Measurements from ENCODE around the gene LBHD2.

The LBHD2 gene

GRCh38 chr14:103104654-103105452 lies 20.8 kb downstream of the LBHD2 start:
- Histone ChIP-seq H3K4me2 (ENCODE audit: low read length) (peak overlapping the region; percentile 38), H3K4me1 (ENCODE audit: control insufficient read depth in 1 of 2, insufficient read depth in 2 of 2, low read length in 2 of 2) (peaks cover 10 to 21% of the 10 kb centered on the region in 2 experiments), H3K23ac (ENCODE audit: low read length) (no peak overlapping the region), H4K91ac (ENCODE audit: low read depth, low read length) (no peak overlapping the region), H2BK12ac (ENCODE audit: low read length) (no peak overlapping the region), H2BK120ac (ENCODE audit: insufficient read depth, low read length, poor library complexity) (no peak overlapping the region), H3K36me3 (ENCODE audit: control insufficient read depth in 1 of 2, insufficient read depth in 2 of 2, low read length in 2 of 2) (no peaks in the 10 kb centered on the region), H2BK5ac (ENCODE audit: low read depth, low read length, poor library complexity) (no peak overlapping the region), H2AK5ac (ENCODE audit: low read length) (no peak overlapping the region), H4K12ac (ENCODE audit: low read depth, low read length) (no peak overlapping the region), H3K4ac (ENCODE audit: low read depth, low read length) (no peak overlapping the region), H3K79me1 (ENCODE audit: low read length) (peaks cover 10% of the 10 kb centered on the region), H3K27me3 (ENCODE audit: insufficient read depth, low read length) (peaks cover 10% of the 10 kb centered on the region), H3K9ac (ENCODE audit: low read length) (no peak overlapping the region), H3K18ac (ENCODE audit: low read length) (no peak overlapping the region), H2AFZ (ENCODE audit: insufficient read depth, low read length, poor library complexity) (no peak overlapping the region), H3K4me3 (ENCODE audit: low read depth, low read length) (no peak overlapping the region), H3K14ac (ENCODE audit: low read length) (no peak overlapping the region), H3K79me2 (ENCODE audit: control insufficient read depth, insufficient read depth, low read length, poor library complexity) (no peaks in the 10 kb centered on the region), H3K27ac (ENCODE audit: low read depth, low read length) (no peak overlapping the region), H4K8ac (ENCODE audit: low read depth, low read length) (no peak overlapping the region), H3K9me3 (ENCODE audit: insufficient read depth, low read depth, low read length) (peaks cover 5% of the 10 kb centered on the region)
- no CpG with 5 or more reads among the region's 59 CpGs for WGBS (ENCODE audit: extremely low coverage, insufficient coverage, insufficient read length)
- peak; percentile 68 to 85 for DNase-seq

GRCh38 chr14:103105580-103106150 lies 21.7 kb downstream of the LBHD2 start:
- H3K18ac ChIP-seq (ENCODE audit: low read length) = no peak overlapping the region
- no peak overlapping the region for H4K8ac ChIP-seq (ENCODE audit: low read depth, low read length)
- H2BK5ac ChIP-seq (ENCODE audit: low read depth, low read length, poor library complexity) = no peak overlapping the region
- H4K12ac ChIP-seq (ENCODE audit: low read depth, low read length) = no peak overlapping the region
- no peak overlapping the region for H3K27ac ChIP-seq (ENCODE audit: low read depth, low read length)
- H3K9ac ChIP-seq (ENCODE audit: low read length) = no peak overlapping the region
- no peak overlapping the region for H2BK120ac ChIP-seq (ENCODE audit: insufficient read depth, low read length, poor library complexity)
- no peak overlapping the region for H3K23ac ChIP-seq (ENCODE audit: low read length)
- H2BK12ac ChIP-seq (ENCODE audit: low read length) = no peak overlapping the region
- peaks cover 14% of the 10 kb centered on the region for H3K79me1 ChIP-seq (ENCODE audit: low read length)
- peak in 1 of 2 donors; percentile 35 for DNase-seq
- H4K91ac ChIP-seq (ENCODE audit: low read depth, low read length) = peak overlapping the region; percentile 11
- H3K36me3 ChIP-seq (ENCODE audit: control insufficient read depth in 1 of 2, insufficient read depth in 2 of 2, low read length in 2 of 2) = no peaks in the 10 kb centered on the region
- peaks cover 10 to 22% of the 10 kb centered on the region in 2 experiments for H3K4me1 ChIP-seq (ENCODE audit: control insufficient read depth in 1 of 2, insufficient read depth in 2 of 2, low read length in 2 of 2)
- peaks cover 5% of the 10 kb centered on the region for H3K9me3 ChIP-seq (ENCODE audit: insufficient read depth, low read depth, low read length)
- H3K4me3 ChIP-seq (ENCODE audit: low read depth, low read length) = no peak overlapping the region
- H3K79me2 ChIP-seq (ENCODE audit: control insufficient read depth, insufficient read depth, low read length, poor library complexity) = peaks cover 2% of the 10 kb centered on the region
- no peak overlapping the region for H3K4me2 ChIP-seq (ENCODE audit: low read length)
- no peak overlapping the region for H3K4ac ChIP-seq (ENCODE audit: low read depth, low read length)
- H3K27me3 ChIP-seq (ENCODE audit: insufficient read depth, low read length) = peaks cover 10% of the 10 kb centered on the region
- no CpG with 5 or more reads among the region's 9 CpGs for WGBS (ENCODE audit: extremely low coverage, insufficient coverage, insufficient read length)
- H2AFZ ChIP-seq (ENCODE audit: insufficient read depth, low read length, poor library complexity) = no peak overlapping the region
- no peak overlapping the region for H3K14ac ChIP-seq (ENCODE audit: low read length)
- H2AK5ac ChIP-seq (ENCODE audit: low read length) = peak overlapping the region; percentile 36

DNA sequence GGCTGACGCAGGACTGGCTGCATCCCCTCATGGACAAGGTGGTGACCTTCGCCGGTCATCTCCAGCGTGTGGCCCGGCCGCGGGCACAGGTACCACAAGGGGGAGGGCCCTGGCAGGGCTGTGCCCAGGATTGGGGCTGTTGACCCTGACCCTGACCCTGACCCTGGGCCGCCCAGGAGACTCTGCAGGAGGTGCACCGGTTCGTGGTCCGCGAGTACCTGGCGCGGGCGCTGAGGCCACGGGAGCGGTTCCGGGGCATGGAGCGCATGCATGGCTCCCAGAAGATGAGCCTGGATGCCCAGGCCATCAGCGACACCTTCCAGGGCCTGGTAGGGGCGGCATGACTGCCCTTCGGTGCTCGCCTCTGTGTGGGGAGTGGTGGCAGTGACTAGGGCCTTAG lies 23.4 kb downstream of the LBHD2 start:
- no peak overlapping the region for H4K12ac ChIP-seq (ENCODE audit: low read depth, low read length)
- no peak overlapping the region for H3K9ac ChIP-seq (ENCODE audit: low read length)
- peak overlapping the region; percentile 3 for H4K91ac ChIP-seq (ENCODE audit: low read depth, low read length)
- no peak overlapping the region for H3K4me2 ChIP-seq (ENCODE audit: low read length)
- H2BK120ac ChIP-seq (ENCODE audit: insufficient read depth, low read length, poor library complexity) = no peak overlapping the region
- H2AFZ ChIP-seq (ENCODE audit: insufficient read depth, low read length, poor library complexity) = no peak overlapping the region
- no peak overlapping the region for H3K14ac ChIP-seq (ENCODE audit: low read length)
- no CpG with 5 or more reads among the region's 23 CpGs for WGBS (ENCODE audit: extremely low coverage, insufficient coverage, insufficient read length)
- H3K4me3 ChIP-seq (ENCODE audit: low read depth, low read length) = no peak overlapping the region
- H3K27ac ChIP-seq (ENCODE audit: low read depth, low read length) = no peak overlapping the region
- DNase-seq = no peak
- no peak overlapping the region for H3K18ac ChIP-seq (ENCODE audit: low read length)
- no peak overlapping the region for H2BK5ac ChIP-seq (ENCODE audit: low read depth, low read length, poor library complexity)
- H3K23ac ChIP-seq (ENCODE audit: low read length) = no peak overlapping the region
- peaks cover 10% of the 10 kb centered on the region for H3K27me3 ChIP-seq (ENCODE audit: insufficient read depth, low read length)
- H3K4ac ChIP-seq (ENCODE audit: low read depth, low read length) = no peak overlapping the region
- peaks cover 18% of the 10 kb centered on the region for H3K79me1 ChIP-seq (ENCODE audit: low read length)
- peaks cover 2% of the 10 kb centered on the region for H3K9me3 ChIP-seq (ENCODE audit: insufficient read depth, low read depth, low read length)
- peaks cover 2% of the 10 kb centered on the region for H3K79me2 ChIP-seq (ENCODE audit: control insufficient read depth, insufficient read depth, low read length, poor library complexity)
- peaks cover 21 to 35% of the 10 kb centered on the region in 2 experiments for H3K4me1 ChIP-seq (ENCODE audit: control insufficient read depth in 1 of 2, insufficient read depth in 2 of 2, low read length in 2 of 2)
- no peaks in the 10 kb centered on the region for H3K36me3 ChIP-seq (ENCODE audit: control insufficient read depth in 1 of 2, insufficient read depth in 2 of 2, low read length in 2 of 2)
- no peak overlapping the region for H2AK5ac ChIP-seq (ENCODE audit: low read length)
- H4K8ac ChIP-seq (ENCODE audit: low read depth, low read length) = no peak overlapping the region
- peak overlapping the region; percentile 39 for H2BK12ac ChIP-seq (ENCODE audit: low read length)

DNA sequence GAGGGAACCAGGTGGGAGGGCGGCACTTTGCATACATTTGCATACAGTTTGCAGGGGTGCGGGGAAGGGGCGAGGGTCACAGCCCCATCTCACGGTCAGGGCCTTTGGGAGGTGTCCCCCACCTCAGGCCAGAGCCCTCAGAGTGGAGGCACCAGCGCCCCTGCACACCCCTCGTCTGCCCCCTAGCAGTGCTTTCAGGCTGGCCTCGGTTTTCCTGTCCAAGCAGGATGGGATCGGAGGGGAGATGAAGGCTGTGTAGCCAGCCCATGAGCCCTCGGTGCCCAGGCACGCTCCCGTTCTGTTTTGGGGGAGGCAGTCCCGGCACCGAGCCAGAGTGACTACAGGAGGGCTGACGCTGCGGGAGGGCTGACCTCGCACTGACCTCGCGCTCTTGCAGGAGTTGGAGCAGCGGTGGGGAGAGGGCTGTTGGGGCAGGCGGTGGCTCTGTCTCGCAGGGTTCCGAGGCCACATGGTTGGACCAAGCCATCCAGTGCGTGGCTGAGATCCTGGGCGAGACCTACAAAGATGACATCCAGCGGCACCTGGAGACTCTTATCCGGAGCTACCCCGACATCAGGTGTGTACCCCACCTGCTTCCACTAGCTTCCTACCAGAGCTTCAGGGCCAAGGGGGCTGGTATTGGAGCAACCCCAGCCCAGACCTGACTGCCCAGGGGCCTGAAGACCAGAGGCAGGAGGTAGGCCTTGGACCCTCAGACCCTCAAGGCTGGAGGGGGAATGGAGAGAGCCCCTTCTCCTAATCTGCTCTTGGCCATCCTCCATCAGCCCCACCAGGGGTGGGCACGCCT lies 24.1 kb downstream of the LBHD2 start:
- H3K36me3 ChIP-seq (ENCODE audit: control insufficient read depth in 1 of 2, insufficient read depth in 2 of 2, low read length in 2 of 2) = no peaks in the 10 kb centered on the region
- peaks cover 21 to 37% of the 10 kb centered on the region in 2 experiments for H3K4me1 ChIP-seq (ENCODE audit: control insufficient read depth in 1 of 2, insufficient read depth in 2 of 2, low read length in 2 of 2)
- no peak overlapping the region for H2AFZ ChIP-seq (ENCODE audit: insufficient read depth, low read length, poor library complexity)
- no peak overlapping the region for H3K9ac ChIP-seq (ENCODE audit: low read length)
- peak overlapping the region; percentile 83 for H2AK5ac ChIP-seq (ENCODE audit: low read length)
- peak overlapping the region; percentile 13 for H4K8ac ChIP-seq (ENCODE audit: low read depth, low read length)
- H3K27me3 ChIP-seq (ENCODE audit: insufficient read depth, low read length) = peaks cover 6% of the 10 kb centered on the region
- no CpG with 5 or more reads among the region's 28 CpGs for WGBS (ENCODE audit: extremely low coverage, insufficient coverage, insufficient read length)
- no peaks in the 10 kb centered on the region for H3K9me3 ChIP-seq (ENCODE audit: insufficient read depth, low read depth, low read length)
- H3K79me2 ChIP-seq (ENCODE audit: control insufficient read depth, insufficient read depth, low read length, poor library complexity) = peaks cover 2% of the 10 kb centered on the region
- H3K23ac ChIP-seq (ENCODE audit: low read length) = no peak overlapping the region
- no peak overlapping the region for H3K4me2 ChIP-seq (ENCODE audit: low read length)
- H4K12ac ChIP-seq (ENCODE audit: low read depth, low read length) = no peak overlapping the region
- no peak overlapping the region for H3K27ac ChIP-seq (ENCODE audit: low read depth, low read length)
- DNase-seq = no peak
- H3K79me1 ChIP-seq (ENCODE audit: low read length) = peaks cover 18% of the 10 kb centered on the region
- no peak overlapping the region for H2BK5ac ChIP-seq (ENCODE audit: low read depth, low read length, poor library complexity)
- H3K4me3 ChIP-seq (ENCODE audit: low read depth, low read length) = no peak overlapping the region
- H3K4ac ChIP-seq (ENCODE audit: low read depth, low read length) = no peak overlapping the region
- peak overlapping the region; percentile 70 for H2BK12ac ChIP-seq (ENCODE audit: low read length)
- peak overlapping the region; percentile 42 for H3K18ac ChIP-seq (ENCODE audit: low read length)
- H2BK120ac ChIP-seq (ENCODE audit: insufficient read depth, low read length, poor library complexity) = peak overlapping the region; percentile 27
- H4K91ac ChIP-seq (ENCODE audit: low read depth, low read length) = peak overlapping the region; percentile 68
- peak overlapping the region; percentile 37 for H3K14ac ChIP-seq (ENCODE audit: low read length)

Data from trophoblast cell (in vitro differentiated cells and primary cell).